Measurements from ENCODE around the gene RAB1B. TPM values are rescaled to one million over a fixed set of nuclear protein-coding genes. Genes with fewer than 3 reads are reported as not detected.
"Not testable (repeated sequence)": the region's sequence is repeated elsewhere in the genome, so short reads cannot be mapped to it uniquely, and the experiment has no call there.

RAB1B gene
- total and polyA plus RNA-seq, 10 of the 15 experiments (the other 5 are each of a cell fraction or from before 2014, with no cell fraction given), result 10.4 to 193 (median 96.9) TPM

DNA sequence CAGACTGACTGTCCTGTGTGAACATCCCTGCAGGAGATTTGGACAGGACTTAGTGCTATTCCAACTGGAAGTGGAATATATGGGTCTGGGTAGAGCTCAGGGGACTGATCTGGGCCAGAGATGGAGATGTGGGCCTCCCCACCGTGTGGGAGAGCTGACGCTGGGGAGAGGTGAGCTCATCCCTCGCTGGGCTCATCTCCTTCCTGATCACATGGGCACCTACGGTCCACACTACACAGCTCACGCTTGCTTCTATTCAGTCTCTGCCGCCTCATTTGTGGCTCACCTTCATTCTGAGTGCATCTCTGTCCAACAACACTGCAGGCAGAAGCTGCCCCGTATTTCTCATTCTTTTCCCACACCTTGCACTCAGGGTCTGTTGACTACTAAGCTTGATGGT lies 16.6 kb upstream of the RAB1B start:
- ChIA-PET RAD21 (ENCODE audit: unreplicated experiment) (no interaction called here), CTCF (no interaction called here), POLR2A (interaction anchor here (1.1 kb wide), 1 partner anchor 14 kb away, joined by 3 read pairs; no protein-coding TSS in a partner anchor), SMC1A (ENCODE audit: uncharacterized antibody, unreplicated experiment) (no interaction called here)
- no peak overlapping the region for H3K9ac ChIP-seq (ENCODE audit: control insufficient read depth, insufficient read depth, low read length)
- H3K79me2 ChIP-seq (ENCODE audit: control insufficient read depth, insufficient read depth, low read length), result no peaks in the 10 kb centered on the region
- H3K27me3 ChIP-seq (replicated peaks in 1 of 2; ENCODE audit: control insufficient read depth in 2 of 2, insufficient read depth in 2 of 2, low read length in 1 of 2), result no peaks in the 10 kb centered on the region
- in situ Hi-C loops (cut with MboI), result no loop called here
- no peak for FAIRE-seq
- intact Hi-C loops (cut with micrococcal nuclease; ENCODE audit: unreplicated experiment), result no loop called here
- BruUV-seq (replicated peaks), result no TSS peak
- no peak overlapping the region for H3K4me3 ChIP-seq
- no peaks in the 10 kb centered on the region for H4K20me1 ChIP-seq (ENCODE audit: control insufficient read depth, insufficient read depth)
- no peak for ATAC-seq
- no peak overlapping the region for H3K4me2 ChIP-seq (ENCODE audit: control insufficient read depth, insufficient read depth)
- H3K36me3 ChIP-seq (ENCODE audit: control insufficient read depth in 2 of 2, insufficient read depth in 2 of 2, low read length in 1 of 2), result peaks cover 0 to 13% of the 10 kb centered on the region in 2 experiments; a peak in 2 of 4 replicates
- no peaks in the 10 kb centered on the region for H3K9me3 ChIP-seq (replicated peaks; ENCODE audit: control insufficient read depth, insufficient read depth, low read length)
- TF ChIP-seq RCOR1 (conservative IDR thresholded peaks at IDR 0.05; ENCODE audit: low read depth, low read length), result no peak
- 0 out of 2 replicates have a peak, but pooled peaks have one; percentile 21 for TF ChIP-seq POLR2A (IDR thresholded peaks at IDR 0.05; ENCODE audit: low read depth, low read length)
- no peaks in the 10 kb centered on the region for H3K4me1 ChIP-seq (ENCODE audit: control insufficient read depth, insufficient read depth, low read length)
- no peak for DNase-seq (ENCODE audit: low read depth, low spot score)
- no peak overlapping the region for H2AFZ ChIP-seq (ENCODE audit: control insufficient read depth, low read depth, low read length)
- no peak overlapping the region for H3K27ac ChIP-seq (ENCODE audit: control insufficient read depth, insufficient read depth)
- WGBS (ENCODE audit: insufficient coverage, insufficient replicate concordance, low lambda C conversion rate, missing lambda C conversion rate), result 86% methylated on average over 7 of the region's 7 CpGs

DNA sequence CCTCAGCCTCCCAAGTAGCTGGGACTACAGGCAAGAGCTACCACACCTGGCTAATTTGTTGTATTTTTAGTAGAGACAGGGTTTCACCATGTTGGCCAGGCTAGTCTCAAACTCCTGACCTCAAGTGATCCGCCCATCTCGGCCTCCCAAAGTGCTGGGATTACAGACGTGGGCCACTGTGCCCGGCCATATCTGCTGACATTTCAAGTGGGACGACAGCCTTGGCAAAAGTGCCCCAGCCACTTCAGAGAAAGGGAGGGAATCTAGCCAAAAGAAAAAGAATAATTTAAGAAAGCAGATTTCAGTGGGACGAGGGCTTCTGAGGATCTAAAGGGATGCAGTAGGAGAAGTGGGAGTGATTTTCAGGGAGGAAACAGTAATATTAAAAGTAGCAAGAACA lies 15.4 kb upstream of the RAB1B start:
- H2AFZ ChIP-seq (ENCODE audit: control insufficient read depth, low read depth, low read length); in situ Hi-C loops (cut with MboI); ATAC-seq; BruUV-seq (replicated peaks); DNase-seq (ENCODE audit: low read depth, low spot score); FAIRE-seq; H3K27me3 ChIP-seq (replicated peaks in 1 of 2; ENCODE audit: control insufficient read depth in 2 of 2, insufficient read depth in 2 of 2, low read length in 1 of 2); RAD21 ChIA-PET (ENCODE audit: unreplicated experiment); H3K79me2 ChIP-seq (ENCODE audit: control insufficient read depth, insufficient read depth, low read length); H4K20me1 ChIP-seq (ENCODE audit: control insufficient read depth, insufficient read depth); H3K9me3 ChIP-seq (replicated peaks; ENCODE audit: control insufficient read depth, insufficient read depth, low read length); H3K27ac ChIP-seq (ENCODE audit: control insufficient read depth, insufficient read depth); H3K4me3 ChIP-seq; intact Hi-C loops (cut with micrococcal nuclease; ENCODE audit: unreplicated experiment); H3K4me1 ChIP-seq (ENCODE audit: control insufficient read depth, insufficient read depth, low read length); H3K9ac ChIP-seq (ENCODE audit: control insufficient read depth, insufficient read depth, low read length); H3K4me2 ChIP-seq (ENCODE audit: control insufficient read depth, insufficient read depth): not testable (repeated sequence)
- CTCF ChIA-PET, result interaction anchor here (1.4 to 1.6 kb wide), 2 partner anchors 15 to 31 kb away, joined by 3 read pairs; no protein-coding TSS in a partner anchor
- H3K36me3 ChIP-seq (ENCODE audit: control insufficient read depth in 2 of 2, insufficient read depth in 2 of 2, low read length in 1 of 2), result peaks cover 0 to 13% of the 10 kb centered on the region in 2 experiments; a peak in 2 of 4 replicates
- SMC1A ChIA-PET (ENCODE audit: uncharacterized antibody, unreplicated experiment), result interaction anchor here (1.5 kb wide), 1 partner anchor 15 kb away, joined by 4 read pairs; no protein-coding TSS in a partner anchor
- 95% methylated on average over 6 of the region's 6 CpGs for WGBS (ENCODE audit: insufficient coverage, insufficient replicate concordance, low lambda C conversion rate, missing lambda C conversion rate)
- POLR2A ChIA-PET, result interaction anchor here (0.6 kb wide), 3 partner anchors 14 to 916 kb away, joined by 4 read pairs; no protein-coding TSS in a partner anchor
